Amniotic stem cell (primary cell): ENCODE data around the gene ZNF532.

Experiments
- DNase-seq: peaks from one replicate; lab custom pipeline; 2025; lab: John Stamatoyannopoulos, UW

The ZNF532 gene

GRCh38 chr18:59033359-59033758 lies 168.7 kb downstream of the ZNF532 start:
- DNase-seq, result no peak

- no peak for DNase-seq
Measured at GRCh38 chr18:59033974-59034373, 169.3 kb downstream of the ZNF532 start.

- no peak for DNase-seq
Measured at GRCh38 chr18:59035591-59035990, 170.9 kb downstream of the ZNF532 start.
